NCI-H187 (cell line): ENCODE measurements around the gene NMNAT2.

ENCODE experiments used
- DNase-seq, 2 experiments: peaks; one replicate each; lab custom pipeline; 2025; lab: John Stamatoyannopoulos, UW

The NMNAT2 gene

DNA sequence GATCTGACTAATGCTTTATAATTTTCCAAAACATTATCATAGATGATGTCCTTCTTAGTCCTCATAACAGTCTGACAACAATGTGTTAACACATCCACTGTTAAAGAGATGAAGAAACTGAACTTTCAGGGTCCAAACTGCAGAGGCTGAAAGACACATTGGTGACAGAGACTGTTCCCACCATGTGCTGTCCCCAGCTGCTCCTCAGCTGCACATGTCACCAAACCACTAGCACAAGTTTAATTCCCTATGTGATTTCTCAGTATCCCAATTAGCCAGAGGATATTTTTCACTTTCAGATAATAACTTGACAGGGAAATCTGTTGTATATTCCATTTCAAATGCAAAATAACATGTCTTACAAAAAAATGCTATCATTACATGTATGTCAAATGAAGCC is 207.5 kb downstream of the NMNAT2 start:
- DNase-seq = no peak

DNA sequence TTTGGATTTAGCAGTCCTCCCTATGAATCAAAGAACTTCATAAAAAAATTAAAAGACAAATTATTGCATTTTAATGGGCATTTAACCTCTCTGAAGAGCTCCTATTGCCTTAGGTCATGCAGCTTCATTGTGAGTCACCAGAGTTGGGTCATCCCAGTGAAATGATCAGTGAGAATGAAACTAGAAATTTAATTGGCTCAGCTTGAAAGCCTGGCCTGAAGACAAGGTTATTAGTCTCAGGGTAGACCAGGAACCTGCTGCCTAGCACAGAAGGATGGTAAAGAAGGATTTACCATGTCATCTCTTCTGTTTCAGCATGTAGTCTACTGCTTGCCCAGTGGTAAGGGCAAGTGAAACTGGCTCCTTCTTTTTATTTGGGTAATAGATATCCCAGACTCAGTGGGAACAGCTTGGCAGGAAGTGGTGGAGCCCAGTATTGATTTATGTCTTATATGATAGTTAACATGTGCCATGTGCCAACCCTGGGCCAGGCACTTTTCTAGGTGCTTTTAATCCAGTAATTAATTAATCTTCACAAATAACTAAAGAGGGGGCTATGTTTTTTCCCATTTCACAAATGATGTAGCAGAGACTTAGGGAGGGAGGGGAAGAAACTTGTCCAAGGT is 208.5 kb downstream of the NMNAT2 start:
- DNase-seq = no peak

DNA sequence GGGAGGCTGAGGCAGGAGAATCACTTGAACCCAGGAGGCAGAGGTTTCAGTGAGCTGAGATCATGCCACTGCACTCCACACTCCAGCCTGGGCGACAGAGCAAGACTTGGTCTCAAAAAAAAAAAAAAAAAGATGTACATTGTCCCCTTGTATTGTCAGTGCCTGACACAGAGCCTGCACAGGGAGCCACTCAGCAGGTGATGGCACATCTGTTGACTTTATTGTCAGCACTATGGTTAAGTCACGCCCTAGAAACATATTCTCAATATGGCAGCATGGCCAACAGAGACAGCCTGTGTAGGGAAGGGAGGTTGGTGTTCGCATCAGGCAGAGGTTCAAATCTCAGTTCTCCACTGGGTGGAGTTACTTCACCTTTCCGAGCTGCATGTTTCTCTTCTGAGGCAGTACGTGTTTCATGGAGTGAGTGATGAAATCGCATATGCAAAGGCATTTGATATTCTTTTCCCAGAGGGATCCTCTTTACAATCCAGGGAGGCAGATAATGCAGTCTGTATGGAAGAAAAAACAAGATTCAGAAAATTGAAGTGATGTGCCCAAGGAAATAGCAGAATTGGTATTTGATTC is 211.6 kb downstream of the NMNAT2 start:
- DNase-seq = no peak

DNA sequence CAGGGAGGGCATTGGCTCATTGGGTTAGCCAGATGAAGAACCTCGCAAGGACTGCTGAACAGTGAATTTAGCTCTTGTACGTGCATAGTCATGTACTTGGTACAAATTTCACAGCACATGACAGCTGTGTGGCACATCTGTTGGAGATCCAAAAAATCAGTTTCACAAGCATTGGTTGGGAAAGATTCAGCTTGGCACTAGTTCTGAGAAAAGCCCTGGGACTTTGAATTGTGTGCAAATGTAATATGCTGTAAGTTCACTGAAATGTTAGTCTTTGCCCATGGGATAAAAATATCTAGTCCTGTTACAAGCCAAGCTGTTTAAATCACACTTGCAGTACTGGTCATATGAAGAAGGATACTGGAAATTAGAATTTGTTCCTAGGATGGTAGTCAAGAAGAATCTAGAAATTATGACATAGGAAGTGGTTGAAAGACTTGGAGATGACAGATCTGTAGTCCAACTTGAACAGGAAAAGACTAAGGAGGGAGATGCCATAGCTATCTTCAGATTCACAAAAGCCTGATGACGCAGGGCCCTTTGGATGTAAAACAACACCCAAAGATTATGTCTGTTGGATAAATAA is 212.9 kb downstream of the NMNAT2 start:
- DNase-seq = no peak

DNA sequence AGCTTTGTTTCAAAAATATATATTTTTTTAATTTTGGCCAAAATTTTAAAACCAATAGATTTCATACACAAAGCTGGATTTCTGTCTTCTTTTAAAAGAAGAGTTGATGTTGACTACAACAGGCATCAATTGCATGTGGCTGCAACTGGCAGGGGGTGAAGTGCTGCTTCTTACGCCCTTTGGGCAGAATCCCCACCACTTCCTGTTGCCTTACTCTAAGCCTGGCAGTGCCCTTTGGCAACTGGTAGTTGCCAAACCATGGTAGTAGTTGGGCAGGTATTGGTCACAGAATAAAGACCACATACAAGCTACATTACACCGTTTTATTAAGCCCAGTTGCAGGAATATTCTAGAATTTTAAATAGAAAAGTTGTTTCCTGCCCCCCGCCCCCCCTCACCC is 215.1 kb downstream of the NMNAT2 start:
- DNase-seq = no peak

DNA sequence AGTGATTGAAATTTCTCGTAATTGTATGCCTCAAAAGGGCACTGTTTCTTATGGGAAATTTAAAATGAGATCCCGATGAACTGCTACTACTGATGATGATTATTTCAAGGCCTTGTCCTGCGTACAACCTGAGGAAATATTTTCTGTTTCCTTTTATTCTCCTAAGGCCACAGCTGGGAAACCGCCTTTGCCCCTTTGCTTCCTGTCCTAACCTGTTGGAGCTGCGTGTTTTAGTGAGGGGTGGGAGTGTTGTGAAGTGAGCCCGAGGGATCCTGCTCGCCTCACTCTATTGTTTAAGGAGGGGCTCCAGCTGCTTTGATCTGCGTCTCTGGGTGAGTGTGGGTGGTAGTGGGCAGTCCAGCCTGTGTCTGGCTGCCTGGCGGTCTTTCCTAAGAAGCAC is 217.7 kb downstream of the NMNAT2 start:
- no peak for DNase-seq

DNA sequence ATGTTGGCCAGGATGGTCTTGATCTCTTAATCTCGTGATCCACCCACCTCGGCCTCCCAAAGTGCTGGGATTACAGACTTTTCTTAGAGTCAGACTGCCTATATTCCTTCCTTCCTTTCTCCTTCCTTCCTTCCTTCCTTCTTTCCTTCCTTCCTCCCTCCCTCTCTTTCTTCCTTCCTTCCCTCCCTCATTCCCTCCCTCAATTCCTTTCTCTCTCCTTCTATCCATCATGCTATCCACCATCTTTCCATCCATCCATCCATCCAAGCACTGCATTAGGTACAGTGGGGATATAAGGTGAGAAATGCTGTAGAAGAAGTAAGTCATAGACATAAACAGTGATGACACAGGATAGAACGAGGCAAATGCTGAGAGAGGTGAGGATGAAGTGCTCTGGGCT is 218.9 kb downstream of the NMNAT2 start:
- DNase-seq = no peak

DNA sequence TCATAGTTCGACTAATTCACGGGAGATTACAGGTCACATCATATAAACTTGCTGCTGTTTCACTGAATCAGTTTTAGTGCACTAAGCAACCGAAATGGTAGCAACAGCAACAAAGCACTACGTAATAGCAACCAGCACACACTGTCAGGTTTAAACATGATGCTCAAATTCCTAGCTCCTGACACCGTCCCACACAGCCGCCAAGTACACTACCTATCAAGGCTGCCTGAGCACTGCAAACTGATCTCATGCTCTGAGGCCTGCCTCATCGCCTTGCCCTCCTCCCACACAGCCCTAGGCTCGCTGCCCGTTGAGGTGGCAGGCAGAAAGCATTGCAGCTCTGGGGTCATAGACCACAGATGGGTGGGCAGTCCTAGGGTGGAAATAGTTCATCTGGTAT is 219.7 kb downstream of the NMNAT2 start:
- DNase-seq = no peak
